ENCODE data around the gene NINL. TPM values are rescaled to one million over a fixed set of nuclear protein-coding genes. Genes with fewer than 3 reads are reported as not detected.

The NINL gene
- total RNA-seq, 2 donors from 2014 or later, result 20.3 to 35.6 TPM

DNA sequence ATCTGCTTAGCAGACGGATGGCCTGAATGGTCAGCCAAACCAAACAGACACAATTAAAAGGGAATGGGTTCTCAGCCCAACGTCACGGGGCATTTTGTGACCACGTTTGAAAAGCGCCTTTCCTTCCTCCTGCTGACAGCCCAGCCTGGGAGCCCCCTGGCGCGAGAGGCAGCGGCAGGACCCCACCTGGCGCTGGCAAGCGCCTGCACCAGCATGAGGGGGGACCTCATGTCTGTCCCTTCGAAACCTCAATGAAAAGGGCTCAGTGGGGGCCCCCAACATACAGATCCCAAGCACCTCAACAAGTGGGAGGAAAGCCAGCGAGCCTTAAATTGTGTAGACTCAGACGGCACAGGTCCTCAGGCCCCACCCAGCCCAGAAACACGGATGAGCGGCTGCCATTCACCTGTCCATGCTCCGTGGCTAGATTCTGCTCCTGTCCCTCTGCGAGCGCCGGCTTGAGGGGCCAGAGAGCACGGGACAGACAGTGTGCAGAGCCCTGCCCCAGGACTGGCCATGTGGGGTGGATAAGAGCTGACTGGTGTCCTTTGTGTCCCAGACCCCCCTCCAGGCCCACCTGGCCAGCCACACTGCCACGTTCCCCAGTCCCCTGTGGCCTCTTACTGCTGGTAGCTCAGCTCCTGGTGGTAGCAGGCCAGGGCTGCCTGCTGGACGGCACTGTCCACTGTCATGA, 87.6 kb downstream of the NINL start:
- H3K27me3 ChIP-seq (replicated peaks; ENCODE audit: insufficient read depth), result no peaks in the 10 kb centered on the region
- ATAC-seq (ENCODE audit: insufficient number of reproducible peaks, low FRiP score, low read depth) (no peak), DNase-seq (ENCODE audit: low spot score) (no peak)
- H3K4me3 ChIP-seq, result no peak overlapping the region
- no peaks in the 10 kb centered on the region for H3K4me1 ChIP-seq (ENCODE audit: control insufficient read depth in 1 of 2, low read depth in 2 of 2)
- peaks cover 9% of the 10 kb centered on the region for H3K36me3 ChIP-seq
- TF ChIP-seq, protein P1, sequence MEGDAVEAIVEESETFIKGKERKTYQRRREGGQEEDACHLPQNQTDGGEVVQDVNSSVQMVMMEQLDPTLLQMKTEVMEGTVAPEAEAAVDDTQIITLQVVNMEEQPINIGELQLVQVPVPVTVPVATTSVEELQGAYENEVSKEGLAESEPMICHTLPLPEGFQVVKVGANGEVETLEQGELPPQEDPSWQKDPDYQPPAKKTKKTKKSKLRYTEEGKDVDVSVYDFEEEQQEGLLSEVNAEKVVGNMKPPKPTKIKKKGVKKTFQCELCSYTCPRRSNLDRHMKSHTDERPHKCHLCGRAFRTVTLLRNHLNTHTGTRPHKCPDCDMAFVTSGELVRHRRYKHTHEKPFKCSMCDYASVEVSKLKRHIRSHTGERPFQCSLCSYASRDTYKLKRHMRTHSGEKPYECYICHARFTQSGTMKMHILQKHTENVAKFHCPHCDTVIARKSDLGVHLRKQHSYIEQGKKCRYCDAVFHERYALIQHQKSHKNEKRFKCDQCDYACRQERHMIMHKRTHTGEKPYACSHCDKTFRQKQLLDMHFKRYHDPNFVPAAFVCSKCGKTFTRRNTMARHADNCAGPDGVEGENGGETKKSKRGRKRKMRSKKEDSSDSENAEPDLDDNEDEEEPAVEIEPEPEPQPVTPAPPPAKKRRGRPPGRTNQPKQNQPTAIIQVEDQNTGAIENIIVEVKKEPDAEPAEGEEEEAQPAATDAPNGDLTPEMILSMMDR (IDR thresholded peaks at IDR 0.05), result no peak
- H3K27ac ChIP-seq, result no peak overlapping the region
- no peaks in the 10 kb centered on the region for H3K9me3 ChIP-seq

DNA sequence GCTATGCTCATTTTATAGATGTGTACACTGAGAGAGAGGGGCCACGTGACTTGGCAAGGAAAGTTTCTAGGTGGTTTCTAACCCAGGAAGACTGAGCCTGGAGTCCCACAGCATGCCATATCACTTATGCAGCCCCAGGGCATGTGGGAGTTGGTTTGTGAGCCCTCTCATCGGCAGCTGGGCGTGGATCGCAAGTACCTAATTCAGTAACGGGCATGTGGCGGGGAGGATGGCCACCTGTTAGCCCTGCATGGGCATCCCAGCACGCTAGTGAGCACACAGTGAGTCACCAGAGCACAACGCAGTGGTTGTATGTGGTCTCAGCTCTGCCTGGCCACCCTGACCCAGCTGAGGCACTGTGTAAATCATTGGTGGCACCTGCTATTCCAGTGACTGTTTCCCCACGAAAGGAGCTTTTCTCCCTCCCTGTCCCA, 88.3 kb downstream of the NINL start:
- no peak for DNase-seq (ENCODE audit: low spot score)

DNA sequence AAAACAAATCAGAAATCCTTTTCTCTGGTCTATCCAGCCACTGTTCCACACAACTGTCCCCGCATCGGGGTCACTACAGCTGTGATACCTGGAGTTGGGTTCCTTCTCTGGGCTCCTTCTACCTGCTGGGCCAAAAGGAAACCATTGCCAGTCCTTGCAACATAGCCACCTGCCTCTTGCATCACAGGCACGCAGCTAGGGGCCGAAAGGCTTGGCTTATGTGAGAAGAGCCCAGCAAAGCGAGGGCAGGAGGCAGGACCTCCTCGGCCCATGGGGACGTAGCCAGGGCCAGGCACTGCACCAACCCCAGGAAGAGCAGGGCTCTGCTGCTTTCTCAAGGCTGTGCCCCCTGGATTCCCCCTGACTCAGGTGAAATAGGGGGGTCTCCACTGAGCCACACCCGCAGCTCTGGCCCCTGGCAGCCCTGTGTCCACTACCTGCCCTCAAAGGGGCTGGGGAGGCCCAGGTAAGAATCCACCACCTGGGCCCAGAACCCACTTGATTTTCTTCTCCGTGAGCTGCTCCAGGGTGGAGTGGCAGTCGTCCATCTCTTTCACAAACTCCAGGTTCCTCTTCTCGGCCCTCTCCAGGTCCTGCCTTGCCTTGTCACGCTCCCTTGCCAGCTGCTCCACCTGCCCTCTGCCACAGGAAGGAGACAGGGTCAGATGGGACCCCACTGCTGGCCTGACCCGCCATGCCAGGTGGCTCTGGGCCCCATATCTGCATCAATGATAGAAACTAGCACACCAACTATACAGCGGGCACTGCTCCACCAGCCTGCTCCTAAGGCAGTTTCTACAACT, 89.0 kb downstream of the NINL start:
- no peaks in the 10 kb centered on the region for H3K4me1 ChIP-seq (ENCODE audit: control insufficient read depth in 1 of 2, low read depth in 2 of 2)
- ATAC-seq (ENCODE audit: insufficient number of reproducible peaks, low FRiP score, low read depth) (no peak), DNase-seq (ENCODE audit: low spot score) (no peak)
- no peaks in the 10 kb centered on the region for H3K9me3 ChIP-seq
- no peaks in the 10 kb centered on the region for H3K27me3 ChIP-seq (replicated peaks; ENCODE audit: insufficient read depth)
- no peak overlapping the region for H3K27ac ChIP-seq
- H3K4me3 ChIP-seq, result no peak overlapping the region
- TF ChIP-seq, protein P1 (IDR thresholded peaks at IDR 0.05), result no peak
- H3K36me3 ChIP-seq, result peaks cover 9% of the 10 kb centered on the region

More for the DNA sequence above, 88.3 kb downstream of the NINL start:
- no peak overlapping the region for H3K27ac ChIP-seq
- no peak overlapping the region for H3K4me3 ChIP-seq
- TF ChIP-seq, protein P1 (IDR thresholded peaks at IDR 0.05), result no peak
- no peaks in the 10 kb centered on the region for H3K27me3 ChIP-seq (replicated peaks; ENCODE audit: insufficient read depth)
- no peaks in the 10 kb centered on the region for H3K4me1 ChIP-seq (ENCODE audit: control insufficient read depth in 1 of 2, low read depth in 2 of 2)
- ATAC-seq (ENCODE audit: insufficient number of reproducible peaks, low FRiP score, low read depth), result no peak
- H3K36me3 ChIP-seq, result peaks cover 9% of the 10 kb centered on the region
- H3K9me3 ChIP-seq, result no peaks in the 10 kb centered on the region

DNA sequence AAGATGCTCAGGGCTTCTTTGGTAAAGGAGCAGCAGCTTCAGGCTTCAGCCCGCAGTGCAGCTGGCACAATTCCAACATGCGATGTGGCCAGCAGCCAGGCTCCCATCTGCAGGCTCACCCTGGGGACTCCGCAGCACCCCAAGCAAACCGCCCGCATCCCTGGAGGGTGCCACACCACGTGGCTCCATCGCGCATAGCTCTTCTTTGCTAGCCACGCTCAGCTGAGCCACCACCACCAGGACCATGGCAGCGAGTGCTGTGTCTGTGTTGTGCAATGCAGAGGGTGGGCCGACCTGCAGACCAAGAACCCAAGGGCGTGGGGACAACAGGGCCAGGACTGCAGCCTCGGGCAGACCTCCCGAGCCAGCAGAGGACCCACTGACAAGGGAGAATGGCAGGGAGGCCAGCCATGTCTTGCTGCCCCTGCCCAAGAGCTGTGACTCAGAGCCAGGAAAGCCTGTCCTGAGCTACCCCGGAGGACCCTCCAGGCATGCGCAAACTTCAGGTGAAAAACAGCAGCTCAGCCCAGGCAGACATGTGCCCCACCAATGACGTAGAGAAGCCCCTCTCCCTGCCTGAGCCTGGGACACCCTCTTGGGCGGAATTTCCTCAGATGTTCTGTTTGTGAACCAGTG, 90.0 kb downstream of the NINL start:
- Histone ChIP-seq H3K9me3 (no peaks in the 10 kb centered on the region), H3K36me3 (peaks cover 4% of the 10 kb centered on the region), H3K27me3 (replicated peaks; ENCODE audit: insufficient read depth) (no peaks in the 10 kb centered on the region), H3K4me3 (no peak overlapping the region), H3K27ac (no peak overlapping the region), H3K4me1 (ENCODE audit: control insufficient read depth in 1 of 2, low read depth in 2 of 2) (no peaks in the 10 kb centered on the region)
- TF ChIP-seq, protein P1 (IDR thresholded peaks at IDR 0.05), result no peak
- DNase-seq (ENCODE audit: low spot score) (no peak), ATAC-seq (ENCODE audit: insufficient number of reproducible peaks, low FRiP score, low read depth) (no peak)

Data from thoracic aorta (tissue), 2 donors.